GM21360 (cell line): Measurements from ENCODE around the gene MAD1L1.
A peak's percentile ranks its signal among the peaks of the same experiment; 100 is the strongest.

Experiments
- ATAC-seq: cut with Tn5 transposase; IDR thresholded peaks from one replicate; pipeline ENCODE4 v1.9.1; 2021; ENCODE audit warnings: mild to moderate bottlenecking, moderate library complexity; ENCODE audit not compliant: unreplicated experiment

The MAD1L1 gene

GRCh38 chr7:2092279-2092678 is 140.5 kb downstream of the MAD1L1 start:
- no peak for ATAC-seq

- ATAC-seq = no peak
These were observed 141.9 kb downstream of the MAD1L1 start for GRCh38 chr7:2090526-2091520.

GRCh38 chr7:2088801-2089200 is 143.9 kb downstream of the MAD1L1 start:
- no peak for ATAC-seq

- no peak for ATAC-seq
These were observed 145.0 kb downstream of the MAD1L1 start for GRCh38 chr7:2087744-2088143.

- ATAC-seq = no peak
These were observed 146.5 kb downstream of the MAD1L1 start for GRCh38 chr7:2086229-2086628.

- ATAC-seq = no peak
These were observed 146.9 kb downstream of the MAD1L1 start for GRCh38 chr7:2085804-2086203.

GRCh38 chr7:2084781-2085505 is 147.8 kb downstream of the MAD1L1 start:
- ATAC-seq = no peak

GRCh38 chr7:2084331-2084730 is 148.4 kb downstream of the MAD1L1 start:
- no peak for ATAC-seq

- ATAC-seq = no peak
These were observed 149.4 kb downstream of the MAD1L1 start for GRCh38 chr7:2083362-2083761.

GRCh38 chr7:2082139-2082998 is 150.4 kb downstream of the MAD1L1 start:
- no peak for ATAC-seq

- no peak for ATAC-seq
These were observed 151.1 kb downstream of the MAD1L1 start for GRCh38 chr7:2081526-2082135.

- ATAC-seq = no peak
These were observed 152.3 kb downstream of the MAD1L1 start for GRCh38 chr7:2080477-2080876.

GRCh38 chr7:2080060-2080387 is 152.7 kb downstream of the MAD1L1 start:
- ATAC-seq = no peak

- no peak for ATAC-seq
These were observed 153.2 kb downstream of the MAD1L1 start for GRCh38 chr7:2079332-2080059.

GRCh38 chr7:2078899-2079298 is 153.8 kb downstream of the MAD1L1 start:
- no peak for ATAC-seq

GRCh38 chr7:2076649-2077064 is 156.1 kb downstream of the MAD1L1 start:
- no peak for ATAC-seq

GRCh38 chr7:2075811-2076210 is 156.9 kb downstream of the MAD1L1 start:
- ATAC-seq = no peak

GRCh38 chr7:2074691-2075090 is 158.1 kb downstream of the MAD1L1 start:
- ATAC-seq = no peak

GRCh38 chr7:2072798-2073197 is 159.9 kb downstream of the MAD1L1 start:
- no peak for ATAC-seq

- ATAC-seq = peak; percentile 86
These were observed 160.7 kb downstream of the MAD1L1 start for GRCh38 chr7:2072042-2072441.
